ENCODE results near the gene FMNL3.

DNA sequence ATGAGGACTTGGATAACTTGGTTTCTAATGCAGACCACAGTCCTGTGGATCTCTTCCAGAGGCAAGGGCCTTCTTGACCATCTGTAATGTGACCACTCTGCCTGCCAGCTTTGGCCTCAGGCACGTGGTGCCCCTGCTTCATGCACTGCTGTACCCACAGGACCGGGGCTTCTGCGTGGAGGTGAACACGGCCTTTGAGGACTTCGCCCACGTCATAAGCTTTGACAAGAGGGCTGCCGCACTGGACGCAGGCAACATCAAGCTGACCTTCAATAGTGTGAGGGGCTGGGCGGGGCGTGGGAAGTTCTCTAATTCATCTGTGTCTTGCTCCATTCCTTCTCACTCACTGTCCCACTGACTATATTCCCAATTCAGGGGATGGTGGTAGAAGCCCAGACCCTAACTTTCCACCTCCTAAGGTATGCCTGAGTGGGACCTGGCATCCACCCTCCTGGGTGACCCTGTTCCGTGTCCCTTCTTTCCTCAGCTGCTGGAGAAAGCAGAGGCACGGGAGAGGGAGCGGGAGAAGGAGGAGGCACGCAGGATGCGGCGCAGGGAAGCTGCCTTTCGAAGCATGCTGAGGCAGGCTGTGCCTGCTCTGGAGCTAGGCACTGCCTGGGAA lies 65.3 kb downstream of the FMNL3 start:
- TF ChIP-seq, protein P1, sequence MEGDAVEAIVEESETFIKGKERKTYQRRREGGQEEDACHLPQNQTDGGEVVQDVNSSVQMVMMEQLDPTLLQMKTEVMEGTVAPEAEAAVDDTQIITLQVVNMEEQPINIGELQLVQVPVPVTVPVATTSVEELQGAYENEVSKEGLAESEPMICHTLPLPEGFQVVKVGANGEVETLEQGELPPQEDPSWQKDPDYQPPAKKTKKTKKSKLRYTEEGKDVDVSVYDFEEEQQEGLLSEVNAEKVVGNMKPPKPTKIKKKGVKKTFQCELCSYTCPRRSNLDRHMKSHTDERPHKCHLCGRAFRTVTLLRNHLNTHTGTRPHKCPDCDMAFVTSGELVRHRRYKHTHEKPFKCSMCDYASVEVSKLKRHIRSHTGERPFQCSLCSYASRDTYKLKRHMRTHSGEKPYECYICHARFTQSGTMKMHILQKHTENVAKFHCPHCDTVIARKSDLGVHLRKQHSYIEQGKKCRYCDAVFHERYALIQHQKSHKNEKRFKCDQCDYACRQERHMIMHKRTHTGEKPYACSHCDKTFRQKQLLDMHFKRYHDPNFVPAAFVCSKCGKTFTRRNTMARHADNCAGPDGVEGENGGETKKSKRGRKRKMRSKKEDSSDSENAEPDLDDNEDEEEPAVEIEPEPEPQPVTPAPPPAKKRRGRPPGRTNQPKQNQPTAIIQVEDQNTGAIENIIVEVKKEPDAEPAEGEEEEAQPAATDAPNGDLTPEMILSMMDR (conservative IDR thresholded peaks at IDR 0.05), result no peak
- TF ChIP-seq EZH2 (IDR thresholded peaks at IDR 0.05; ENCODE audit: low read depth), result no peak
